Neural cell (in vitro differentiated cells): ENCODE measurements around the gene EPN1.

ENCODE experiments used
- EZH2 ChIP-seq: fragments of 200-600, 300-800 bp; shearing (Covaris generic), sonication (generic); IDR thresholded peaks from 2 replicates; pipeline ENCODE4 v1.6.1; 2014; ENCODE audit warnings: antibody characterized with exemption, low read length, borderline replicate concordance, mild to moderate bottlenecking; ENCODE audit not compliant: insufficient read depth, poor library complexity, severe bottlenecking
- SMC3 ChIP-seq: fragments of 450-650 bp; conservative IDR thresholded peaks from 2 replicates; pipeline ENCODE4 v1.6.1; 2014; ENCODE audit warnings: antibody characterized with exemption, mild to moderate bottlenecking, moderate library complexity; ENCODE audit not compliant: poor library complexity
- TAF1 ChIP-seq: IDR thresholded peaks from 2 replicates; pipeline ENCODE4 v1.6.1; 2012; ENCODE audit warnings: low read depth
- TF ChIP-seq, protein P1 (sequence below): fragments of 450-650 bp; IDR thresholded peaks from 2 replicates; pipeline ENCODE4 v1.5.1; 2014; ENCODE audit warnings: antibody characterized with exemption, mild to moderate bottlenecking, moderate library complexity; ENCODE audit not compliant: poor library complexity, severe bottlenecking
- TF ChIP-seq, protein P2 (sequence below): IDR thresholded peaks from 2 replicates; pipeline ENCODE4 v1.6.1; 2012; ENCODE audit warnings: borderline replicate concordance

DNA sequence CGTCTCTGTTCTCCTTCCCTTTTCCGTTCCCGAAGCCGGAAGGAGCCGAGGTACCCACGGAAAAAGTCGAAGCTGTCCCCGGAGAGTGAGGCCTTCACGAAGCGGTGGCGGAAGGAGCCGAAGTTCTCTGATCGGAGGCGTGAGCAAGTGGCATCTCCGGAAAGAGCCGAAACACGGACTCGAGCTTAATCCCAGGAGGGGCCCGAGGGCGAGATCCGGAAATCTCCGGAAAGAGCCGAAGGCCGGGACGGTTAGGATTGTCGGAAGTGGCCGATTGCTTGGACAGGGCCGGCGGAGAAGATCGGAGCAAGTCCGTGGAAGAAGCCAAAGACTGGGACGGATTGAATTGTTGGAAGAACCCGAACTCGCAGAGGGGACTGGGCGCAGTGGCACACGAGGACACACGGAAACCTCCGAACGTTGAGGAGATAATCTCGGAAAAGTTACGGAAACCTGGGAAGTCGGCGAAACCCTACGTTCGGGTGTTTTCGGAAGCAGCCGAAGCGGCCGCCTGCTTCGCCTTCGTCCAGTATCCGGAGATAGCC, 20.6 kb upstream of the EPN1 start:
- TF ChIP-seq SMC3 (no peak), EZH2 (no peak), TAF1 (no peak)
- TF ChIP-seq, protein P1, sequence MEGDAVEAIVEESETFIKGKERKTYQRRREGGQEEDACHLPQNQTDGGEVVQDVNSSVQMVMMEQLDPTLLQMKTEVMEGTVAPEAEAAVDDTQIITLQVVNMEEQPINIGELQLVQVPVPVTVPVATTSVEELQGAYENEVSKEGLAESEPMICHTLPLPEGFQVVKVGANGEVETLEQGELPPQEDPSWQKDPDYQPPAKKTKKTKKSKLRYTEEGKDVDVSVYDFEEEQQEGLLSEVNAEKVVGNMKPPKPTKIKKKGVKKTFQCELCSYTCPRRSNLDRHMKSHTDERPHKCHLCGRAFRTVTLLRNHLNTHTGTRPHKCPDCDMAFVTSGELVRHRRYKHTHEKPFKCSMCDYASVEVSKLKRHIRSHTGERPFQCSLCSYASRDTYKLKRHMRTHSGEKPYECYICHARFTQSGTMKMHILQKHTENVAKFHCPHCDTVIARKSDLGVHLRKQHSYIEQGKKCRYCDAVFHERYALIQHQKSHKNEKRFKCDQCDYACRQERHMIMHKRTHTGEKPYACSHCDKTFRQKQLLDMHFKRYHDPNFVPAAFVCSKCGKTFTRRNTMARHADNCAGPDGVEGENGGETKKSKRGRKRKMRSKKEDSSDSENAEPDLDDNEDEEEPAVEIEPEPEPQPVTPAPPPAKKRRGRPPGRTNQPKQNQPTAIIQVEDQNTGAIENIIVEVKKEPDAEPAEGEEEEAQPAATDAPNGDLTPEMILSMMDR: no peak
- TF ChIP-seq, protein P2, sequence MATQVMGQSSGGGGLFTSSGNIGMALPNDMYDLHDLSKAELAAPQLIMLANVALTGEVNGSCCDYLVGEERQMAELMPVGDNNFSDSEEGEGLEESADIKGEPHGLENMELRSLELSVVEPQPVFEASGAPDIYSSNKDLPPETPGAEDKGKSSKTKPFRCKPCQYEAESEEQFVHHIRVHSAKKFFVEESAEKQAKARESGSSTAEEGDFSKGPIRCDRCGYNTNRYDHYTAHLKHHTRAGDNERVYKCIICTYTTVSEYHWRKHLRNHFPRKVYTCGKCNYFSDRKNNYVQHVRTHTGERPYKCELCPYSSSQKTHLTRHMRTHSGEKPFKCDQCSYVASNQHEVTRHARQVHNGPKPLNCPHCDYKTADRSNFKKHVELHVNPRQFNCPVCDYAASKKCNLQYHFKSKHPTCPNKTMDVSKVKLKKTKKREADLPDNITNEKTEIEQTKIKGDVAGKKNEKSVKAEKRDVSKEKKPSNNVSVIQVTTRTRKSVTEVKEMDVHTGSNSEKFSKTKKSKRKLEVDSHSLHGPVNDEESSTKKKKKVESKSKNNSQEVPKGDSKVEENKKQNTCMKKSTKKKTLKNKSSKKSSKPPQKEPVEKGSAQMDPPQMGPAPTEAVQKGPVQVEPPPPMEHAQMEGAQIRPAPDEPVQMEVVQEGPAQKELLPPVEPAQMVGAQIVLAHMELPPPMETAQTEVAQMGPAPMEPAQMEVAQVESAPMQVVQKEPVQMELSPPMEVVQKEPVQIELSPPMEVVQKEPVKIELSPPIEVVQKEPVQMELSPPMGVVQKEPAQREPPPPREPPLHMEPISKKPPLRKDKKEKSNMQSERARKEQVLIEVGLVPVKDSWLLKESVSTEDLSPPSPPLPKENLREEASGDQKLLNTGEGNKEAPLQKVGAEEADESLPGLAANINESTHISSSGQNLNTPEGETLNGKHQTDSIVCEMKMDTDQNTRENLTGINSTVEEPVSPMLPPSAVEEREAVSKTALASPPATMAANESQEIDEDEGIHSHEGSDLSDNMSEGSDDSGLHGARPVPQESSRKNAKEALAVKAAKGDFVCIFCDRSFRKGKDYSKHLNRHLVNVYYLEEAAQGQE: no peak
